WERI-Rb-1 (cell line): ENCODE data around the gene GRAMD2B.

Experiments
- DNase-seq: peaks from one replicate; pipeline ENCODE4 v3.0.0-alpha.2; 2020
- H3K27ac ChIP-seq: fragments of 250-450 bp; sonication (Bioruptor Pico); 2 replicates; pipeline ENCODE4 v1.5.1; 2020; ENCODE audit warnings: mild to moderate bottlenecking, moderate library complexity
- H3K27me3 ChIP-seq: fragments of 250-450 bp; sonication (Bioruptor Pico); 2 replicates; pipeline ENCODE4 v1.5.1; 2021; ENCODE audit warnings: mild to moderate bottlenecking, low read depth, moderate library complexity; ENCODE audit not compliant: insufficient read depth, severe bottlenecking
- H3K36me3 ChIP-seq: fragments of 250-450 bp; sonication (Bioruptor Pico); 2 replicates; pipeline ENCODE4 v1.5.1; 2020; ENCODE audit warnings: mild to moderate bottlenecking, moderate library complexity
- H3K4me3 ChIP-seq: 2 replicates; pipeline ENCODE4 v1.5.1; 2011; ENCODE audit warnings: low read depth, mild to moderate bottlenecking, control low read depth, low read length
- H3K9me3 ChIP-seq: fragments of 250-450 bp; sonication (Bioruptor Pico); 2 replicates; pipeline ENCODE4 v1.5.1; 2021; ENCODE audit warnings: mild to moderate bottlenecking, moderate library complexity; ENCODE audit not compliant: severe bottlenecking
- TF ChIP-seq, protein P1 (sequence below): IDR thresholded peaks from 2 replicates; pipeline ENCODE4 v1.5.1; 2011; ENCODE audit warnings: low read depth, mild to moderate bottlenecking, control low read depth, inconsistent platforms, low read length

GRAMD2B gene

DNA sequence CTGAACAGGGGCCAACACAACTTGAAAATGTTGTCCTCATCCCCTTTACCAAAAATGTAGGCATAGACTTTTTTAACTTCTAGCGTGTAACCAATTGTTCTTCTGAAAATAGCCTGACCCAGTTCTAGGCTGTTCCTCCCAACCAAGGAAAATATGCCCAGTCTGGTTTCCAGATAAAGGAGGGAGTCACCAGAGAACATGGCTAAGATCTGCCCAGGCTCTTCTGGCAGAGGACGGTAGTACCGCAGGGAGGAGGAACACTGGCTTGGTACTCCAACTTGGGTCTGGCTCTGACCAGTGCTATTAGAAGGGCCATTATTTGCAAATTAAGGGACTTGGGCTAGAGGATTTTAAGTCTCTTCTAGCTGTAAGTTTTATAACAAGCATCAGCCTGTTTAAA is 63.1 kb downstream of the GRAMD2B start:
- H3K27me3 ChIP-seq = no peaks in the 10 kb centered on the region
- TF ChIP-seq, protein P1, sequence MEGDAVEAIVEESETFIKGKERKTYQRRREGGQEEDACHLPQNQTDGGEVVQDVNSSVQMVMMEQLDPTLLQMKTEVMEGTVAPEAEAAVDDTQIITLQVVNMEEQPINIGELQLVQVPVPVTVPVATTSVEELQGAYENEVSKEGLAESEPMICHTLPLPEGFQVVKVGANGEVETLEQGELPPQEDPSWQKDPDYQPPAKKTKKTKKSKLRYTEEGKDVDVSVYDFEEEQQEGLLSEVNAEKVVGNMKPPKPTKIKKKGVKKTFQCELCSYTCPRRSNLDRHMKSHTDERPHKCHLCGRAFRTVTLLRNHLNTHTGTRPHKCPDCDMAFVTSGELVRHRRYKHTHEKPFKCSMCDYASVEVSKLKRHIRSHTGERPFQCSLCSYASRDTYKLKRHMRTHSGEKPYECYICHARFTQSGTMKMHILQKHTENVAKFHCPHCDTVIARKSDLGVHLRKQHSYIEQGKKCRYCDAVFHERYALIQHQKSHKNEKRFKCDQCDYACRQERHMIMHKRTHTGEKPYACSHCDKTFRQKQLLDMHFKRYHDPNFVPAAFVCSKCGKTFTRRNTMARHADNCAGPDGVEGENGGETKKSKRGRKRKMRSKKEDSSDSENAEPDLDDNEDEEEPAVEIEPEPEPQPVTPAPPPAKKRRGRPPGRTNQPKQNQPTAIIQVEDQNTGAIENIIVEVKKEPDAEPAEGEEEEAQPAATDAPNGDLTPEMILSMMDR = no peak

DNA sequence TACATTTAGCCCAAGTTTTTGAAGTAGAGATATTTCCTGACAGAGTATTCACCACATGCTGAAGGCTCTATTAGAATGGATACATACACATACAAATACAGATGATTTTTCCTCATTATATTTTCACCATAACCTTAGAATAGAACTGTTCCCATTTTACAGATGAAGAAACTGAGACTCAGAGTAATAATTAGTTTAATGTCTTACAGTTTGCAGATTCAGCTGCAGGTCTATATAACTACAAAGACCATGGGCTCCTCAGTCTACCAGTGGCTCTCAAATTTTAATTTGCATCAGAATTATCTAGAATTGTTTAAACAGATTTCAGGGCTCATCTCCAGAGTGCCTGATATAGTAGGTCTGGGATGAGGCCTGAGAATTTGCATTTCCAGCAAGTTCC is 64.4 kb downstream of the GRAMD2B start:
- Histone ChIP-seq H3K9me3 (no peaks in the 10 kb centered on the region), H3K27ac (peak overlapping the region; percentile 94), H3K36me3 (no peaks in the 10 kb centered on the region), H3K27me3 (no peaks in the 10 kb centered on the region), H3K4me3 (no peak overlapping the region)
- TF ChIP-seq, protein P1 = no peak
- no peak for DNase-seq

More for the DNA sequence above, 63.1 kb downstream of the GRAMD2B start:
- peak overlapping the region; percentile 94 for H3K27ac ChIP-seq
- no peak overlapping the region for H3K4me3 ChIP-seq
- no peaks in the 10 kb centered on the region for H3K9me3 ChIP-seq
- H3K36me3 ChIP-seq = no peaks in the 10 kb centered on the region
- DNase-seq = no peak

DNA sequence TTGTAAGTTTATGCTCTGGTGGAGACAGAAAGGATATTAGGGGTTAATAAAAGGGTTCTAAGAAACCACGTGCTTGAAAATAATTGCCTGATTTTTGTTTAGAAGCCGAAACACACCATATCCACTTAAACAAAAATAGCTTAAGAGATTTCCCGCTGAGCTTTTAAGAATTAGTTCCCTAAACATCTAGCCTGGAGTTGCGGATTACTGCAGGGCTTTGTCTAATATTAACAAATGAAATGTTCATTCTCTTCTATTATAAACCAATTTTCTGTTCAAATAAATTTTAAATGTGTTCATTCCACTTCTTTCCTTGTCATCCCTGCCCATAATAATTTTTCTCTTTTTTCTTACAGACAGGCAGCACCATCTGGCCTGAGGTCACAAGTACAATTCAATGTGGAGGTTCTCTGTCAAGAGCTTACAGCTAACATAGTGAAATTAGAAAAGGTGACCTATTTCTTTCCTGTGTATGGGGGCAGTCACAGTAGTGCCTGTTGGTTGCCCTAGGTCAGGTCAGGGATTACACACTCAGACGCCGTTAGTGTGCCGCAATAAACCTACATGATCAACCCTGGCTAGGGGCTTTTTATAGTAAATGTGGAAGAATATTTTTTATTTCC is 65.3 kb downstream of the GRAMD2B start:
- peak overlapping the region; percentile 21 for H3K4me3 ChIP-seq
- H3K27ac ChIP-seq = peak overlapping the region; percentile 94
- TF ChIP-seq, protein P1 = no peak
- no peaks in the 10 kb centered on the region for H3K27me3 ChIP-seq
- DNase-seq = peak; percentile 54
- H3K36me3 ChIP-seq = no peaks in the 10 kb centered on the region
- H3K9me3 ChIP-seq = no peaks in the 10 kb centered on the region

DNA sequence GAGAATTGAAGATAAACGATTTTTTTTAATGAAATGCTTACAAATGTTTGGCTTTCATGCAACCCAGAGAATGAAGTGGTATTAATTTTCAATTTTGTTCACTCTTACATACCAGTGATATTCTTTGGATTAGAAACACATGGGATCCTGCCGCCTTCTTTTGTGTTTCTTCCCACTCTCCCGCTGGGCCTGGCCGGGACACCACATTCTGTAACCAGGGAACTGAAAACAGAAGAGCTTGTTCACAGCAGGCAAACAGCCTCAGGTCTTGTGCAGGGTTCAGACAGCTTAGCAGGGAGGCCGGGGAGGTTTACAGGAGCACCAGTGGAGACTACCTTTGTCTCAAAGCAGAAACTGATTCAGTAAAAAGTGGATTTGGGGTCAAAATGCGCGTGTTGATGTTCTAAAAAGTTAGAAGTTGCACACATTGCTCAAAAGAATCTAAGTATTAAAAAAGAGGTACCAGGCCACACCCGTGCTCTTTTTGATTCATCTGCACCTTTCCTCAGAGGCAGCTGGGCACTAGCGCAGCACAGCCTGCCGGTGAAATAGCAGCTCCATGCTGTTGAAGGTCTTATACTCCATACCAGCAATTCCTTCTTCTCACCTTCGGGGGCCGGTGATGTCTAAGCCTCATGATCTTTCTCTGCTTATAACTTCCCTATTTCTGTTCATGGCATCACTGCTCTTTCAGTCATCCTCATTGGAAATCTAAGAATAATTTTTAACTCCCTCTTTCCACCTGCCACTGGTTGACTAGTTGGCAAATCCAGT is 67.1 kb downstream of the GRAMD2B start:
- H3K4me3 ChIP-seq = peak overlapping the region; percentile 20
- DNase-seq = peak; percentile 74

DNA sequence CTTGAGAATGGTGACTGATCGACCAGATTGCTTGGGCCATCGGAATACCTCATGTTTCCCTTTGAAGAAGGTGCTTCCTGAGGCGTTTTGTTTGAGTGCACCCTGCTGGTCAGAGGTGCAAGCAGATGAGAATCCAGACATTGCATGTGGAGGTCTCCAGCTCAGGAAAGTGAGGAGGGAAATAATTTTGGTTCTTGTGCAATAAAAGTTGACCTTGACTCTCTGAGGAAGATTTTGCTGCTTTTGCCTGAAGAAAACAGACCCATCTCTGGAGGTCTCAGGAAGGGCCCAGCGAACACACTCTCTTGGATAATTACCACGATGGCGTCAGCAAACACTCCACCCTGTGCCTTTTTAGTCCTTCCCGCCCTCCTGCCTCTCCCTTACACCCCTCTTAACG is 69.7 kb downstream of the GRAMD2B start:
- H3K4me3 ChIP-seq = no peak overlapping the region
- peak; percentile 70 for DNase-seq

More for the DNA sequence above, 67.1 kb downstream of the GRAMD2B start:
- peak overlapping the region; percentile 94 for H3K27ac ChIP-seq
- no peaks in the 10 kb centered on the region for H3K27me3 ChIP-seq
- no peaks in the 10 kb centered on the region for H3K36me3 ChIP-seq
- TF ChIP-seq, protein P1 = peak; percentile 47
- no peaks in the 10 kb centered on the region for H3K9me3 ChIP-seq

More for the DNA sequence above, 69.7 kb downstream of the GRAMD2B start:
- H3K27me3 ChIP-seq = no peaks in the 10 kb centered on the region
- H3K9me3 ChIP-seq = no peaks in the 10 kb centered on the region
- no peak overlapping the region; the same call in 1 of the 2 replicates for H3K27ac ChIP-seq
- H3K36me3 ChIP-seq = no peaks in the 10 kb centered on the region
- TF ChIP-seq, protein P1 = peak; percentile 68
